GM21367 (cell line): ENCODE data around the gene UBTD1.

Source experiments
- ATAC-seq: cut with Tn5 transposase; IDR thresholded peaks from one replicate; pipeline ENCODE4 v1.9.1; 2021; ENCODE audit not compliant: unreplicated experiment

Gene UBTD1

GRCh38 chr10:97580421-97581367 lies 82.0 kb downstream of the UBTD1 start:
- no peak for ATAC-seq

GRCh38 chr10:97582169-97582568 lies 83.4 kb downstream of the UBTD1 start:
- no peak for ATAC-seq

- no peak for ATAC-seq
These were observed 84.8 kb downstream of the UBTD1 start for GRCh38 chr10:97583476-97583875.

GRCh38 chr10:97584060-97584797 lies 85.5 kb downstream of the UBTD1 start, which contains the start of gene HOGA1:
Gene HOGA1 (plus strand): TSS chr10:97584389. CDS start chr10:97584704, 315 bp downstream.
- no peak for ATAC-seq

GRCh38 chr10:97584798-97585438 lies 86.2 kb downstream of the UBTD1 start:
- no peak for ATAC-seq

GRCh38 chr10:97585439-97585811 lies 86.7 kb downstream of the UBTD1 start:
- no peak for ATAC-seq

- no peak for ATAC-seq
These were observed 88.5 kb downstream of the UBTD1 start for GRCh38 chr10:97587183-97587582.

GRCh38 chr10:97589479-97589878 lies 90.8 kb downstream of the UBTD1 start, which contains the start of gene C10orf62:
Gene C10orf62 (plus strand): TSS chr10:97589721. CDS start chr10:97589898, 177 bp downstream.
- no peak for ATAC-seq

- ATAC-seq: no peak
These were observed 91.5 kb downstream of the UBTD1 start for GRCh38 chr10:97590082-97590747.

GRCh38 chr10:97590748-97591495 lies 92.2 kb downstream of the UBTD1 start:
- ATAC-seq: no peak

GRCh38 chr10:97593421-97593820 lies 94.7 kb downstream of the UBTD1 start:
- no peak for ATAC-seq

GRCh38 chr10:97596101-97597082 lies 97.7 kb downstream of the UBTD1 start:
- ATAC-seq: no peak

- ATAC-seq: no peak
These were observed 99.1 kb downstream of the UBTD1 start for GRCh38 chr10:97597778-97598177.

GRCh38 chr10:97598407-97599271 lies 99.9 kb downstream of the UBTD1 start:
- no peak for ATAC-seq

GRCh38 chr10:97599272-97599619 lies 100.5 kb downstream of the UBTD1 start:
- ATAC-seq: no peak

- ATAC-seq: no peak
These were observed 101.9 kb downstream of the UBTD1 start for GRCh38 chr10:97600616-97601015.

GRCh38 chr10:97601268-97602215 lies 102.8 kb downstream of the UBTD1 start:
- no peak for ATAC-seq
